SU-DHL-6 (cell line): ENCODE data around the gene LRRC4C.

Source experiments
- EZH2phosphoT487 ChIP-seq: fragments of 200-600 bp; sonication (generic), shearing (Covaris generic); conservative IDR thresholded peaks from 2 replicates; pipeline ENCODE4 v1.6.1; 2018; ENCODE audit warnings: mild to moderate bottlenecking, antibody characterized with exemption, low read length, moderate library complexity, mixed read lengths
- TF ChIP-seq, protein P1 (sequence below): fragments of 200-600 bp; sonication (generic); IDR thresholded peaks from one replicate; pipeline ENCODE4 v1.5.1; 2017; ENCODE audit warnings: antibody characterized with exemption, mild to moderate bottlenecking, low read length, moderate library complexity; ENCODE audit not compliant: insufficient read depth, poor library complexity, severe bottlenecking

DNA sequence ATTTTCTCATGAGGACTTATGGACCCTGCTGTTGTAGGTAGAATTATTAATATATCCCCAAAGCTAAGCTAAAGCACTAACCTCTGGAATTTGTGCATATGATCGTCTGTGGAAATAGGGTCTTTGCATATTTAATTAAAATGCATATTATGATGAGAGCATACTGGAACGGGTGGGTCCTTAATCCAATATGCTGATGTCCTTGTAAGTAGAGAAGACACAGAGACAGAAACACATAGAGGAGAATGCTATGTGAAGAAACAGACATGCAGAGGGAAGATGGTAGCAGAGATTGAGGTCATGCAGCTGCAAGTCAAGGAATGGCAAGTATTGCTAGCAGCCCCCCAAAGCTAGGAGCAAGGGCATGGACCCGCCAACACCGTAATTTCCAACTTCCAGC lies 439.2 kb downstream of the LRRC4C start:
- TF ChIP-seq, protein P1, sequence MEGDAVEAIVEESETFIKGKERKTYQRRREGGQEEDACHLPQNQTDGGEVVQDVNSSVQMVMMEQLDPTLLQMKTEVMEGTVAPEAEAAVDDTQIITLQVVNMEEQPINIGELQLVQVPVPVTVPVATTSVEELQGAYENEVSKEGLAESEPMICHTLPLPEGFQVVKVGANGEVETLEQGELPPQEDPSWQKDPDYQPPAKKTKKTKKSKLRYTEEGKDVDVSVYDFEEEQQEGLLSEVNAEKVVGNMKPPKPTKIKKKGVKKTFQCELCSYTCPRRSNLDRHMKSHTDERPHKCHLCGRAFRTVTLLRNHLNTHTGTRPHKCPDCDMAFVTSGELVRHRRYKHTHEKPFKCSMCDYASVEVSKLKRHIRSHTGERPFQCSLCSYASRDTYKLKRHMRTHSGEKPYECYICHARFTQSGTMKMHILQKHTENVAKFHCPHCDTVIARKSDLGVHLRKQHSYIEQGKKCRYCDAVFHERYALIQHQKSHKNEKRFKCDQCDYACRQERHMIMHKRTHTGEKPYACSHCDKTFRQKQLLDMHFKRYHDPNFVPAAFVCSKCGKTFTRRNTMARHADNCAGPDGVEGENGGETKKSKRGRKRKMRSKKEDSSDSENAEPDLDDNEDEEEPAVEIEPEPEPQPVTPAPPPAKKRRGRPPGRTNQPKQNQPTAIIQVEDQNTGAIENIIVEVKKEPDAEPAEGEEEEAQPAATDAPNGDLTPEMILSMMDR, result no peak
- no peak for TF ChIP-seq EZH2phosphoT487
